ENCODE measurements around the gene LDLRAD4.

The LDLRAD4 gene

GRCh38 chr18:13440277-13441248 lies 222.0 kb downstream of the LDLRAD4 start:
- peak; percentile 36 for DNase-seq

GRCh38 chr18:13441736-13442135 lies 223.2 kb downstream of the LDLRAD4 start:
- no peak for DNase-seq

GRCh38 chr18:13442451-13442850 lies 223.9 kb downstream of the LDLRAD4 start:
- no peak for DNase-seq

- no peak for DNase-seq
Measured at GRCh38 chr18:13443552-13443951, 225.0 kb downstream of the LDLRAD4 start.

- no peak for DNase-seq
Measured at GRCh38 chr18:13444430-13445240, 226.1 kb downstream of the LDLRAD4 start.

- DNase-seq, result no peak
Measured at GRCh38 chr18:13445241-13445897, 226.8 kb downstream of the LDLRAD4 start.

GRCh38 chr18:13446024-13446423 lies 227.5 kb downstream of the LDLRAD4 start:
- no peak for DNase-seq

- no peak for DNase-seq
Measured at GRCh38 chr18:13446610-13447461, 228.3 kb downstream of the LDLRAD4 start.

- peak; percentile 78 for DNase-seq
Measured at GRCh38 chr18:13447621-13448334, 229.2 kb downstream of the LDLRAD4 start.

- no peak for DNase-seq
Measured at GRCh38 chr18:13448335-13448795, 229.8 kb downstream of the LDLRAD4 start.

GRCh38 chr18:13449651-13450050 lies 231.1 kb downstream of the LDLRAD4 start:
- DNase-seq, result no peak

DNA sequence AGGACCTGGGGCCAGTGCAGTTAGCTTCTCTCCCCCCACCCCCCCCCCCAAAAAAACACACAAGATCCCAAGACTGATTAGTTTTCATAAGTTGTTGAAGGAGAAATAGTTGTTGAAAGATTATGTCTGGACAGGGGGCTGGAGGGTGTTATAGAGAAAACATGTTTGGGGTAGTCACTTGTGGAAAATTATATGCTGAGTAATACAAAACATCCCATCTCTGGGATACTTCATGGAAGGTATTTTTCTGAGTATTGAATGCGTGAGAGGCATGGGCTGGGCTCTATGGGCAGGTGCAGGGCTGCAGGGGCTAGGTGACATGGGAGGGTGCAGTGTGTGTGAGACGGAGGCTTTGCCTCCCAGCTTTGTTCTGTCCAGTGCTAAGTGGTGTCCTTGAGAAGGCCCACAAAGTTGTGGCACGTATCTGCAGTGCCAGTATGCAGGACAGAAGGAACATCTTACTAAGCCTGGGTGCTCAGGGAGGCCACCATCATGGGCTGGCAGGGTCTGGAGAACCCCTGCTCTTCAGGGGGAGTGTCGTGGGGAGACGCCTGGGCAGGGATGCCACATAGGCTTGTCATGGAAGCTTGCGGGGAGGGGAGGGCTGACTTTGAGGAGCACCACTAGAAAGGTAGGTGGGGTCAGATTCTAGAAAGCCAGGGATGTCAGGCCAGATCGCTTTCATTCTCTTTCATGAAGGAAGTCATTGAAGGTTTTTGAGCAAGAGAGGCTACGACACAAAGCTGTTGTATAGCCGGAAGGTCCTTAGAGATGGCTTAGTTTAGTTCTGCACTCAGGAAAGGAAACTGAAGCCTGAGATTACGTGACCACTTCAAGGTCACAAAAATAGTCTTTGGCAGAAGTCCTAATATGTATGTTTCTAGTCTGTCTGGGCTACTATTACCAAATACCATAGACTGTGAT lies 232.0 kb downstream of the LDLRAD4 start:
- no peak for DNase-seq

DNA sequence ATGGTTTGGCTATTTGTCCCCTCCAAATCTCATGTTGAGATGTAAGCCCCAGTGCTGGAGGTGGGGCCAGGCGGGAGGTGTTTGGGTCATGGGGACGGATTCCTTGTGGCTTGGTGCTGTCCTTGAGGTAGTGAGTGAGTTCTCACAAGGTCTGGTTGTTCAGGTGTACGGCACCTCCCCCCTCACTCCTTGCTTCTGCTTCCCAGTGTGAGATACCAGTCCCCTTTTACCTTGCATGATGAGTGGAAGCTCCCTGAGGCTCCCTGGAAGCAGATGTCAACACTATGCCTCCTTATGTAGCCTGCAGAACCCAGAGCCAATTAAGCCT lies 232.6 kb downstream of the LDLRAD4 start:
- no peak for DNase-seq

- DNase-seq, result no peak
Measured at GRCh38 chr18:13451661-13452387, 233.3 kb downstream of the LDLRAD4 start.

DNA sequence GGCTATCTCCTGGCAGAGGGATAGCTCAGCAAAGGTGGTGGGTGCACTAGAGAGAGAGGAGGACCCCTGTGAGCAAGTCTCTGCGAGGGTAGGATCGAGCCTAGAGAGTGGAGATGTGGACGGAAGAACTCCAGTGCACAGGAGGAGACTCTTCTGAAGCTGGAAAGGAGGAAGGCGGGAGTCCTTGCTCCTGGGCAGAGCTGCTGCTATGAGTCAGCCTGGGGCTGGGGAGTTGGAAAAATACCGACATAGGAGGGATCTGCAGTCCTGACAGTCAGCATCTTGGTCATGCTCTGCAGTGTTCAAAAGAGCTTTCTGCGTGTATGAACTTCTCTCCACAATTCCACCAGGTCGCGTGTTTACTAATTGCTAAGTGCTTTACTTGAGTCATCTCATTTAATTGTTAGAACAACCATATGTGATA lies 233.8 kb downstream of the LDLRAD4 start:
- no peak for DNase-seq

DNA sequence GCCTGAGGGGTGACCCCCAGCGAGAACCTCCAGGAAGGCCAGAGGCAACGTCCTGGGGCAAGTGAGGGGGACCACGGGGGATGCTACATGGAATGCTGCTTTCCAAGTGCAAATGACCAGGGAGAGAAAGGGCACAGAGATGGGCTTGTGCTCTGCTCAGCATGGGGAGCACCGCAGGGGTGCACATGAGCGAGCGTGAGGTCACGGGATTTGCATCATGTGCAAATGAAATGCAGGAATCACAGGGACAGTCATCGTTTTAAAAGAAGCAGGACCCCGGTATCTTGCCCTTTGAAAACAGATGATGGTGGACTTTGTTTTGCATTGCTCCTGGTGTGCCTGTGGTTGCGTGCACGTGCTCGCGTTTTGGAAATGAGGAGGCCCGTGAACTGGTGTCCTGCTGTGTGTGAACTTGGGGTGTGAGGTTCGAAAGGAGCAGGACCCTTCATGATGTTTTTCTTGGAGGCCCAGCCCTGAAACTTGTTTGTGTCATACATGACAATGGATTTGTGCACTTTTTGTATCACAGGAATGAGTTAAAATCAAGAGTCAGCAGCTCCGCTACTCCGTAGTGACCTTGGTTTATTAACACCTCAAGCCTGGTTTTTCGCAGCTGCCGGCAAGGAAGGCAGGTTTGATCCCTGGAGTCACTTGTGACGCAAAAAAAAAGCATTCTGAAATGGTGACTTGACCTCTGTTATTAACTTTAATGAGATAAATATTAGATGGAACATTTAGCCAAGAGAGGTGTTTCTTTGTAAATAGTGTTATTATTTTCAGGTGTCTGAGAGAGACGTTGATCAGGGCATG lies 234.5 kb downstream of the LDLRAD4 start:
- no peak for DNase-seq

- no peak for DNase-seq
Measured at GRCh38 chr18:13453714-13454113, 235.2 kb downstream of the LDLRAD4 start.

GRCh38 chr18:13454363-13455150 lies 236.0 kb downstream of the LDLRAD4 start:
- no peak for DNase-seq

All from NCI-H526 treated with DMSO at 0.1 percent for 48 hours (cell line).